GM21786 (cell line): ENCODE measurements around the gene LIM2.

ENCODE experiments used
- ATAC-seq: cut with Tn5 transposase; IDR thresholded peaks from one replicate; pipeline ENCODE4 v1.9.1; 2021; ENCODE audit not compliant: unreplicated experiment

LIM2 gene

GRCh38 chr19:51396175-51396574, 8.4 kb upstream of the LIM2 start:
- no peak for ATAC-seq

- peak; percentile 87 for ATAC-seq
These were observed 6.5 kb upstream of the LIM2 start for GRCh38 chr19:51394050-51394836.

- no peak for ATAC-seq
These were observed 4.9 kb upstream of the LIM2 start for GRCh38 chr19:51392701-51393100.

- no peak for ATAC-seq
These were observed 3.4 kb upstream of the LIM2 start for GRCh38 chr19:51391073-51391611.

GRCh38 chr19:51389143-51389542, 1.4 kb upstream of the LIM2 start:
- ATAC-seq: no peak

GRCh38 chr19:51386882-51387520, 773 bp downstream of the LIM2 start:
- no peak for ATAC-seq

GRCh38 chr19:51382004-51382403, 5.8 kb downstream of the LIM2 start:
- ATAC-seq: no peak

GRCh38 chr19:51380379-51380778, 7.4 kb downstream of the LIM2 start:
- ATAC-seq: no peak

GRCh38 chr19:51377422-51377821, 10.4 kb downstream of the LIM2 start:
- ATAC-seq: no peak

GRCh38 chr19:51375504-51376221, 12.1 kb downstream of the LIM2 start:
- ATAC-seq: no peak

- no peak for ATAC-seq
These were observed 14.9 kb downstream of the LIM2 start, which contains the start of gene NKG7 for GRCh38 chr19:51372649-51373504. Gene NKG7 (minus strand): TSS chr19:51372654. CDS start chr19:51372535, 119 bp downstream.

- no peak for ATAC-seq
These were observed 15.6 kb downstream of the LIM2 start for GRCh38 chr19:51372021-51372648.

- no peak for ATAC-seq
These were observed 16.5 kb downstream of the LIM2 start for GRCh38 chr19:51371186-51371690.

- no peak for ATAC-seq
These were observed 17.5 kb downstream of the LIM2 start for GRCh38 chr19:51370230-51370629.

GRCh38 chr19:51368366-51369282, 19.1 kb downstream of the LIM2 start, which contains the start of gene CLDND2:
Gene CLDND2 (minus strand): TSS chr19:51369003. CDS start chr19:51368577, 426 bp downstream.
- ATAC-seq: no peak

- ATAC-seq: peak; percentile 71
These were observed 20.0 kb downstream of the LIM2 start for GRCh38 chr19:51367565-51368365.

- peak; percentile 10 for ATAC-seq
These were observed 20.6 kb downstream of the LIM2 start for GRCh38 chr19:51367255-51367564.
